GM19463 (cell line): ENCODE data around the gene GCNA.
"Not testable (repeated sequence)": the region's sequence is repeated elsewhere in the genome, so short reads cannot be mapped to it uniquely, and the experiment has no call there.

Experiments used
- ATAC-seq: cut with Tn5 transposase; IDR thresholded peaks from one replicate; pipeline ENCODE4 v1.9.1; 2021; ENCODE audit warnings: mild to moderate bottlenecking, moderate library complexity; ENCODE audit not compliant: unreplicated experiment

Gene GCNA

GRCh38 chrX:71637253-71637618 is 59.0 kb downstream of the GCNA start:
- ATAC-seq = no peak

- peak; percentile 34 for ATAC-seq
These were observed 59.6 kb downstream of the GCNA start for GRCh38 chrX:71637848-71638247.

DNA sequence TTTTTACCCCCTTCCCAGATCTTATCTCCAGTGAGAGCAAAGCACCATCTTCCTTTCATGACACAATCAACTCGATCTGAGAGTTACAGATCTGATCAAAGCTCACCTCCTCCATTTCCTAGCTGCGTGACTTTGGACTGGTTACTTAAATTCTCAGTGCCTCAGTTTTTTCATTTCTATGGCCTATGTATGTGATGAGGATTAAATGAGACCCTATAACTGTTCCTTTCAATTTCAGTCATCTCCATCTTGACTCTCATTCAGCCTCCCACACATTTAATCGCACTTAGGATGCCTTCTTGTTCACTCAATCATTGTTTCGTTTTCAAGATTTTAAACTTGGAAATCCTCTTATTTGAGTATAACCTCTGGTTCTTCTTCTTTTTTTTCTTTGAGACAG is 60.2 kb downstream of the GCNA start:
- no peak for ATAC-seq

- ATAC-seq = no peak
These were observed 61.8 kb downstream of the GCNA start for GRCh38 chrX:71640002-71640401.

GRCh38 chrX:71644406-71644805 is 66.2 kb downstream of the GCNA start:
- ATAC-seq = not testable (repeated sequence)

GRCh38 chrX:71650333-71650969 is 72.2 kb downstream of the GCNA start:
- peak; percentile 81 for ATAC-seq

- ATAC-seq = no peak
These were observed 74.2 kb downstream of the GCNA start for GRCh38 chrX:71652405-71652804.

DNA sequence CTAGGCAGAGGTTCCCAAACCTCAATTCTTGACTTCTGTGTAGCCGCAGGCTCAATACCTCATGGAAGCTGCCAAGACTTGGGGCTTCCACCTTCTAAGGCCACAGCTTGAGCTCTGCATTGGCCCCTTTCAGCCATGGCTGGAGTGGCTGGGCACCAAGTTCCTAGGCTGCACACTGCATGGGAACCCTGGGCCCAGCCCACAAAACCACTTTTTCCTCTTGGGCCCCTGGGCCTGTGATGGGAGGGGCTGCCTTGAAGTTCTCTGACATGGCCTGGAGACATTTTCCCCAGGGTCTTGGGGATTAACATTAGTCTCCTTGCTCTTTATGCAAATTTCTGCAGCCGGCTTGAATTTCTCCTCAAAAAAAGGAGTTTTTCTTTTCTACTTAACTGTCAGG is 75.1 kb downstream of the GCNA start:
- no peak for ATAC-seq

GRCh38 chrX:71657267-71657666 is 79.0 kb downstream of the GCNA start:
- ATAC-seq = no peak

GRCh38 chrX:71659342-71659741 is 81.1 kb downstream of the GCNA start:
- no peak for ATAC-seq

DNA sequence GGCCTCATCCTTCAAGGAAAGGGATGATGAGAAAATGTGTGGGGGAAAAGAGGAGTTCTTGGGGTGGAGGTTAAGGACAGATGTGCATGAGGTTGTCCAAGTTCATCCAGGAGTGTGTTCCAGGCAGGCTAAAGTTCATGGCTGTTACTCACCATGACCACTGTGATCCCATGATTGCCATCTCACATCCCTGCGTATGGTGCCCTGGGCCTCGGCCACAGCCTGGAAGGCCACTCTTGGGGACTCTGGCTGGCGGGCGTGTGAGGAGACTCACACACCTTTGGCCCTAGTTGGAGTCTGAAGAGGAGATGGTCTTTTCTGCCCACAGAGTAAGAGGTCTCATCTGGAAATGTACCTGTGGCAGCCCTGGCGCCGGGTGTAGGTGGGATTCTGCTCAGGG is 81.7 kb downstream of the GCNA start:
- no peak for ATAC-seq

DNA sequence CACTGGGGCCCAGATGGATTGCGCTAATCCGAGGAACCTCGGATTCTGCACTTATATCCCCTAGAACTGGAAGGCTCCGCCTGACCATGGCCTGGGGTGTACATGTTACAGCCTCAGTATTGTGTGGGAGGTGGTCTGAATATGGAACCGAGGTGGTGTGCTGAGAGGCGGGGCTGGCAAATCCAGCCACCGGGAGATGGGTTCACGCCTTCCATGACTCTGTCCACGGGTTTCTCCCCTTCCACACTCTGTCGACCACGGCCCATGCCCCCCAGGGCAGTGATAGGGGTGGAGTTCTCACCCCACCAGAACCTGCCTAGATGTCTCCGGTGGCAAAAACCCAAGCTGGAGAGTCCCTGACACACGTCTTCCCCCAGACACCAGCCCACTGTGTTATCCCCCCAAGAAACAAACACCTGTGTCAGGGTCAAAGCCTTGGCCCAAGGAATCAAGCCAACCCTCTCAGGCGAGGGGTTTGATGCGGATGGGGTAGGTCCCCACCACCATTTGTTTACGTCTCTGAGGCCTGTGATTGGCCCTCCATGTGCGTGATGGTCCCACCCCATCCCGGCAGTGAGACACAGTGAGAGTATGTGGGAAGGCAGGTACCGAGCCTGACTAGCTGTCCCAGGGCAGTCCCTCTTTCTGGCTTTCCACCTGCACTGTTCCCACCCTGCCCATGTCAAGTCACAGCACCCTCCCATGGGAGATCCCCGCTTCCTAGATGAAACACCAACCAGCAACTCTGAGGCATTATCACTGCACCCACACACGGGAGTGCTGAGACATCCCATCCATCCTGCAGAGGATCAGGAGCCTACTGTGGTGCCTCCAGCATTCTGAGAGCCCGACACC is 82.6 kb downstream of the GCNA start:
- no peak for ATAC-seq

DNA sequence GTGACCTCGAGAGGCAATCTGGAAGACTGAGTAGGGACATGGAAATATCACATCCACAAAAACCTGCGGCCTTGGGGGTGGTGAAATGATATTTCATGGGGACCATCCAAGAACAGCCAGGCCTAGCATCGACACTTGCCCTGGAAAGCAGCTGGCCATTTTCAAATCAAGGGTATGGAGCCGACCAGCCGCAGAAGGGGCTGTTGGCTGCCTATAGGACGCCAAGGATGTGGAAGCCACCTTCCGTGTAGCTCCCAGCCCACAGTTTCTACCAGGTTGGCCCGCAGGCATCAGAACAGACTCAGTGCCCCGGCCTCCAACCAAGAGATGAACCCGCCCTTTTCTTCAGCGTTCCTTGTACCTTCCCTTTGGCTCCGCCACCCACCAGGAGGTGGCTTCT is 83.7 kb downstream of the GCNA start:
- ATAC-seq = no peak

DNA sequence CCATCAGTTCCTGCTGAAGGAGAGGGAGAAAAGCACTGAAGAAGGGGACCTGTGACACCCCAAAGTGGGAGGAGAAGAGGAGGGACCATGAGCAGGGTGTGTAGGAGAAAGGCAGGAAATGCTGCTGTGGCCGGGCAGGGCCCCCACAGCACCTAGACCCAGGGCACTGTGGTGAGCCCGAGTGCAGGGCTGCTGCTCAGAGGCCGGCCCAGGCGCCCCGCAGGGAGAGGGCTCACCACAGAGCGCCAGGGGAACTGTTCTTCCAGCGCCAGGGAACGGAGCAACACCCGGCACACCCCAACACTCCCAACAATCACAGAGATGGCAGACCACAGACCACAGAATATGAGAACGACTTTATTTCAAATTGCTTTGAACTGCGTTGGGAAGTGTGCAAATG is 84.4 kb downstream of the GCNA start:
- not testable (repeated sequence) for ATAC-seq
